PC-9 (cell line): ENCODE results near the gene IL20RA.

Experiments used
- CTCF ChIP-seq: fragments of 200-600 bp; sonication (generic); conservative IDR thresholded peaks from 2 replicates; pipeline ENCODE4 v1.6.1; 2017; ENCODE audit warnings: mixed run types, antibody characterized with exemption, mild to moderate bottlenecking, moderate library complexity
- EZH2 ChIP-seq: fragments of 200-600 bp; sonication (generic); IDR thresholded peaks from 2 replicates; pipeline ENCODE4 v1.8.0; 2017; ENCODE audit warnings: antibody characterized with exemption, low read depth

GRCh38 chr6:136962661-136963060, 82.1 kb downstream of the IL20RA start:
- TF ChIP-seq CTCF (no peak), EZH2 (no peak)
